ENCODE data around the gene HS3ST6.
"Not testable (repeated sequence)": the region's sequence is repeated elsewhere in the genome, so short reads cannot be mapped to it uniquely, and the experiment has no call there.

DNA sequence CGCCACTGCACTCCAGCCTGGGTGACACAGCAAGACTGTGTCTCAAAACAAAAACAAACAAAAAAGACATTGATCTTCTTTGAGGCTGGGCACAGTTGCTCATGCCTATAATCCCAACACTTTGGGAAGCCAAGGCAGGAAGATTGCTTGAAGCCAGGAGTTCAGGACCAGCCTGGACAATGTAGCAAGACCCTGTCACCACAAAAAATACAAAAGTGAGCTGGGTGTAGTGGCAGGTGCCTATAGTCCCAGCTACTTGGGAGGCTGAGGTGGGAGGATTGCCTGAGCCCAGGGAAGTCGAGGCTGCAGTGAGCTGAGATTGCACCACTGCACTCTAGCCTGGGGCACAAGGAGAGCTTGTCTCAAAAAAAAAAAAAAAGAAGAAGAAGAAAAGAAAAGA lies 20.5 kb downstream of the HS3ST6 start:
- TF ChIP-seq, protein P1, sequence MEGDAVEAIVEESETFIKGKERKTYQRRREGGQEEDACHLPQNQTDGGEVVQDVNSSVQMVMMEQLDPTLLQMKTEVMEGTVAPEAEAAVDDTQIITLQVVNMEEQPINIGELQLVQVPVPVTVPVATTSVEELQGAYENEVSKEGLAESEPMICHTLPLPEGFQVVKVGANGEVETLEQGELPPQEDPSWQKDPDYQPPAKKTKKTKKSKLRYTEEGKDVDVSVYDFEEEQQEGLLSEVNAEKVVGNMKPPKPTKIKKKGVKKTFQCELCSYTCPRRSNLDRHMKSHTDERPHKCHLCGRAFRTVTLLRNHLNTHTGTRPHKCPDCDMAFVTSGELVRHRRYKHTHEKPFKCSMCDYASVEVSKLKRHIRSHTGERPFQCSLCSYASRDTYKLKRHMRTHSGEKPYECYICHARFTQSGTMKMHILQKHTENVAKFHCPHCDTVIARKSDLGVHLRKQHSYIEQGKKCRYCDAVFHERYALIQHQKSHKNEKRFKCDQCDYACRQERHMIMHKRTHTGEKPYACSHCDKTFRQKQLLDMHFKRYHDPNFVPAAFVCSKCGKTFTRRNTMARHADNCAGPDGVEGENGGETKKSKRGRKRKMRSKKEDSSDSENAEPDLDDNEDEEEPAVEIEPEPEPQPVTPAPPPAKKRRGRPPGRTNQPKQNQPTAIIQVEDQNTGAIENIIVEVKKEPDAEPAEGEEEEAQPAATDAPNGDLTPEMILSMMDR (IDR thresholded peaks at IDR 0.05) = not testable (repeated sequence)
- not testable (repeated sequence) for TF ChIP-seq POLR2A (IDR thresholded peaks at IDR 0.05)

Measured in thyroid gland (tissue), 4 donors.